Measurements from ENCODE around the gene HSPA4. TPM values are rescaled to one million over a fixed set of nuclear protein-coding genes. Genes with fewer than 3 reads are reported as not detected.

HSPA4 gene
- polyA plus RNA-seq, 1 donor (not counting 4 experiments of a cell fraction or from before 2014, with no cell fraction given): 119 TPM

- dilution Hi-C loops (cut with MboI; ENCODE audit: extremely low pct_ligation_motif_present, low sequenced_read_pairs): no loop called here
- H3K9me1 ChIP-seq (ENCODE audit: control insufficient read depth, extremely low read depth, insufficient read depth, low read length): no peaks in the 10 kb centered on the region
- no peak for DNase-seq (ENCODE audit: low read depth, low spot score)
- H3K4me2 ChIP-seq (ENCODE audit: control insufficient read depth, extremely low read depth, insufficient read depth, low read depth, low read length): no peak overlapping the region
- TF ChIP-seq EZH2 (IDR thresholded peaks at IDR 0.05; ENCODE audit: low read length) (no peak), CTCF (optimal IDR thresholded peaks at IDR 0.05 in 1 of 3, IDR thresholded peaks at IDR 0.05 in 1 of 3, conservative IDR thresholded peaks at IDR 0.05 in 1 of 3; ENCODE audit: extremely low read depth in 1 of 3, insufficient read depth in 2 of 3, low read length in 3 of 3) (no peak)
- no peaks in the 10 kb centered on the region for H3K79me2 ChIP-seq (ENCODE audit: control insufficient read depth, insufficient read depth, low read length)
- H3K4me3 ChIP-seq (ENCODE audit: control insufficient read depth in 2 of 3, extremely low read depth in 1 of 3, insufficient read depth in 2 of 3, low read depth in 1 of 3, low read length in 3 of 3): no peak overlapping the region
- H3K4me1 ChIP-seq (ENCODE audit: control insufficient read depth, extremely low read depth, insufficient read depth, low read length): no peaks in the 10 kb centered on the region
- no peak overlapping the region for H3K27ac ChIP-seq (ENCODE audit: control insufficient read depth, insufficient read depth, low read length)
- no peak for FAIRE-seq
- H3K36me3 ChIP-seq (ENCODE audit: control insufficient read depth in 2 of 2, extremely low read depth in 1 of 2, insufficient read depth in 2 of 2, low read length in 2 of 2): no peaks in the 10 kb centered on the region
- H4K20me1 ChIP-seq (ENCODE audit: control insufficient read depth, extremely low read depth, insufficient read depth, low read length): no peaks in the 10 kb centered on the region
- no peaks in the 10 kb centered on the region for H3K9me3 ChIP-seq (ENCODE audit: control insufficient read depth, low read depth, low read length)
- H2AFZ ChIP-seq (ENCODE audit: control insufficient read depth, low read length): no peak overlapping the region
- H3K9ac ChIP-seq (ENCODE audit: control insufficient read depth, extremely low read depth, insufficient read depth, low read length): no peak overlapping the region
- H3K27me3 ChIP-seq (ENCODE audit: control insufficient read depth, extremely low read depth, insufficient read depth, low read length): no peaks in the 10 kb centered on the region
Observed at GRCh38 chr5:133147815-133148567, 96.2 kb downstream of the HSPA4 start.

- Histone ChIP-seq H3K4me1 (ENCODE audit: control insufficient read depth, extremely low read depth, insufficient read depth, low read length) (no peaks in the 10 kb centered on the region), H3K9me3 (ENCODE audit: control insufficient read depth, low read depth, low read length) (no peaks in the 10 kb centered on the region), H3K36me3 (ENCODE audit: control insufficient read depth in 2 of 2, extremely low read depth in 1 of 2, insufficient read depth in 2 of 2, low read length in 2 of 2) (no peaks in the 10 kb centered on the region), H3K27ac (ENCODE audit: control insufficient read depth, insufficient read depth, low read length) (no peak overlapping the region), H3K9ac (ENCODE audit: control insufficient read depth, extremely low read depth, insufficient read depth, low read length) (no peak overlapping the region), H3K27me3 (ENCODE audit: control insufficient read depth, extremely low read depth, insufficient read depth, low read length) (no peaks in the 10 kb centered on the region), H3K79me2 (ENCODE audit: control insufficient read depth, insufficient read depth, low read length) (no peaks in the 10 kb centered on the region), H3K4me2 (ENCODE audit: control insufficient read depth, extremely low read depth, insufficient read depth, low read depth, low read length) (no peak overlapping the region), H3K9me1 (ENCODE audit: control insufficient read depth, extremely low read depth, insufficient read depth, low read length) (no peaks in the 10 kb centered on the region), H3K4me3 (ENCODE audit: control insufficient read depth in 2 of 3, extremely low read depth in 1 of 3, insufficient read depth in 2 of 3, low read depth in 1 of 3, low read length in 3 of 3) (no peak overlapping the region), H4K20me1 (ENCODE audit: control insufficient read depth, extremely low read depth, insufficient read depth, low read length) (no peaks in the 10 kb centered on the region), H2AFZ (ENCODE audit: control insufficient read depth, low read length) (no peak overlapping the region)
- no peak for TF ChIP-seq EZH2 (IDR thresholded peaks at IDR 0.05; ENCODE audit: low read length)
- TF ChIP-seq CTCF (optimal IDR thresholded peaks at IDR 0.05 in 1 of 3, IDR thresholded peaks at IDR 0.05 in 1 of 3, conservative IDR thresholded peaks at IDR 0.05 in 1 of 3; ENCODE audit: extremely low read depth in 1 of 3, insufficient read depth in 2 of 3, low read length in 3 of 3): no peak
- no peak for DNase-seq (ENCODE audit: low read depth, low spot score)
- dilution Hi-C loops (cut with MboI; ENCODE audit: extremely low pct_ligation_motif_present, low sequenced_read_pairs): no loop called here
- no peak for FAIRE-seq
Observed at GRCh38 chr5:133149345-133149744, 97.5 kb downstream of the HSPA4 start.
